VCaP (cell line): ENCODE data around the gene KLHL29.

Source experiments
- H3K27ac ChIP-seq: fragments of 450-650 bp; 2 replicates; pipeline ENCODE4 v1.5.1; 2017
- CTCF ChIP-seq: fragments of 450-650 bp; conservative IDR thresholded peaks from 2 replicates; pipeline ENCODE4 v1.5.1; 2017; ENCODE audit warnings: mild to moderate bottlenecking, moderate library complexity

The KLHL29 gene

GRCh38 chr2:23635442-23636340, 250.7 kb downstream of the KLHL29 start:
- H3K27ac ChIP-seq = no peak overlapping the region
- no peak for TF ChIP-seq CTCF

DNA sequence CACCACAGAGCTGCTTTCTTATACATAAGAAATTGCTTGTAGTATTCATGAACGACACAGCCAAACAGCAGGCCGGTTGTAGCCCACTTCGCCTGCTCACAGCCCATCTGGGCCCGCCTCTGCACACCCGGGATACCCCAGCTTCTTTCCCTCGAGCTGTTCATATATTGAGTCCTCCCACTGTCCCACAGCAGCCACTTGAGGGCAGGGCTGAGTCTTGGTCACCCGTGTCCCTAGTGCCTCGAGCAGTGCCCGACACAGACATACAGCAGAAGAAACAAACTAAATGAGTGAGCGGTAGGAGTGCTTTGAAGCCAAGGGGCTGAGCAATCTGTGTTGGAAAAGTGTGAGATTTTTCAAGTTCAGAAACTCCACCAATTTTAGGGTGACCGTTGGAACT, 251.4 kb downstream of the KLHL29 start:
- no peak; the same call in 1 of the 2 replicates for TF ChIP-seq CTCF
- H3K27ac ChIP-seq = no peak overlapping the region

GRCh38 chr2:23637011-23637778, 252.2 kb downstream of the KLHL29 start:
- H3K27ac ChIP-seq = no peak overlapping the region

DNA sequence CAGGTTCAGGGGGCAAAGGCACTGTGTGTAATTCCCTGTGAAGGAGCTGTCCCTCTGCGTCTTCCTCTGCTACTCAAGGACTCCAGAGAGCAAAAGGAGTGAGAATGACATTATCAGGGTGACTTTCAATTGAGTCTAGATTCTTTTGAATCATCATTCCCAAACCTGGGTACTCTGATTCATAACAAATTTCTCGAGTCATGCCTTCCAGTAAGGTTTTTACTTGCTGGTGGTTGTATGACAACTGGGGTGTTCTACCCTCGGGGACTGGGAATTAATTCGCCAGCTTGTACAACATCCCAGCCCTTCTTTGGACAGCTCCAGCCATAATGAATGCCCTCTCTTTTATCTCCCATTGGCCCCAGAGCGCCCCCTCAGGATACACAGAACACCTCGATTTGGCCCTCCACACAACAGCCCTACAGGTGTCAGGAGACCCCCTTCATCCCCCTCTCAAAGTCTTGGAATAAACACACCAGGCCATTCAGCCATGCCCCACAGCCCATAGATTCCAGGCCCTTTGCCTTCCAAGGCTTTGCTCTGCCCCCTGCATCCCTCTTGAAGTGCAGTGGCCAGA, 254.5 kb downstream of the KLHL29 start:
- no peak overlapping the region for H3K27ac ChIP-seq
- no peak for TF ChIP-seq CTCF

More at GRCh38 chr2:23637011-23637778, 252.2 kb downstream of the KLHL29 start:
- no peak for TF ChIP-seq CTCF

DNA sequence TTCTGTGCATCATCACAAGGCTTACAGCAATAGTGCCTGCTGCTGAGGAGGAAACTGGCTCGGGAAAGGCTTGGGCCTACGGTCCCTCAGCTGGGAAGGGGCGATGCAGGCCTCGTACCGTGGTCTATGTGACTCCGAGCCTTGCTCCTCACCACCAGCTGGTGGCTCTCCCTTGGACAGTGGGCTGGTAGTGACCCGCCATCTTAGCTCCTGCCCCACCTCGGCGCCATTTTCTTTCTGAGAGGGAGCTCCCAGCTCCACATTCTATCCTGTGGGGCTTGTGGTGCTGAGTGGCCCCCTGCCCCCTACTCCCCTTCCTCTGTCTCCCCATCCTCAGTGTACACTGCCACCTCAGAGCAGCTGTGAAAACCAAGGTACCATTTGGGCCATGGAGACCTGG, 255.7 kb downstream of the KLHL29 start:
- no peak for TF ChIP-seq CTCF

GRCh38 chr2:23642516-23642915, 257.5 kb downstream of the KLHL29 start:
- TF ChIP-seq CTCF = no peak

More for the DNA sequence above, 255.7 kb downstream of the KLHL29 start:
- H3K27ac ChIP-seq = no peak overlapping the region

GRCh38 chr2:23645230-23645808, 260.3 kb downstream of the KLHL29 start:
- TF ChIP-seq CTCF = no peak
- H3K27ac ChIP-seq = no peak overlapping the region

More at GRCh38 chr2:23642516-23642915, 257.5 kb downstream of the KLHL29 start:
- H3K27ac ChIP-seq = no peak overlapping the region
